Measurements from ENCODE around the gene METTL2A. TPM values are rescaled to one million over a fixed set of nuclear protein-coding genes. Genes with fewer than 3 reads are reported as not detected.

The METTL2A gene
- total RNA-seq, 1 donor from 2014 or later = 17.8 TPM

Other genes with a start within 250 kb of the METTL2A start
- gene EFCAB3, start 43.3 kb upstream of the METTL2A start, total RNA-seq = not detected
- gene TLK2, start 54.9 kb downstream of the METTL2A start, total RNA-seq = 29.5 TPM
- gene MRC2, start 203.8 kb downstream of the METTL2A start, total RNA-seq = 18.1 TPM

Measured in left ventricle myocardium superior (tissue), 1 donor.